IMR-90 (cell line): ENCODE measurements around the gene MAPK13. TPM values are rescaled to one million over a fixed set of nuclear protein-coding genes. Genes with fewer than 3 reads are reported as not detected.

ENCODE experiments used
- ATAC-seq: fragments of 200-7000 bp; cut with Tn5 transposase; 2 replicates; pipeline ENCODE4 v1.9.1; 2020; ENCODE audit warnings: low read depth, mild to moderate bottlenecking, moderate library complexity
- BruUV-seq: library from RNA; stranded (reverse); fragments of 400-500 nt; replicated peaks from 2 replicates; lab custom pipeline; 2021; lab: Mats Ljungman, UMichigan
- CTCF ChIA-PET: fragments of 300-600 bp; formaldehyde crosslinking; extraction: SDS; loops from one replicate; lab custom pipeline; 2021; ENCODE audit warnings: antibody characterized with exemption; lab: Yijun Ruan, JAX
- POLR2A ChIA-PET: fragments of 300-600 bp; sonication (Branson Sonifier 250); formaldehyde crosslinking; loops from one replicate; lab custom pipeline; 2022; ENCODE audit warnings: antibody characterized with exemption; ENCODE audit not compliant: unreplicated experiment; lab: Charles Lee
- DNase-seq: peaks from one replicate; pipeline ENCODE4 v3.0.0; 2013
- H2AFZ ChIP-seq: replicated peaks from 2 replicates; pipeline ENCODE3; 2013; ENCODE audit warnings: low read length, mild to moderate bottlenecking; ENCODE audit not compliant: poor library complexity
- H2AK5ac ChIP-seq: 2 replicates; pipeline ENCODE4 v1.6.1; 2013; ENCODE audit warnings: low read depth, low read length, inconsistent platforms
- H2AK9ac ChIP-seq: replicated peaks from 2 replicates; pipeline ENCODE3; 2013; ENCODE audit warnings: mild to moderate bottlenecking, low read depth, low read length, moderate library complexity; ENCODE audit not compliant: poor library complexity
- H2BK120ac ChIP-seq: 2 replicates; pipeline ENCODE4 v1.6.1; 2013; ENCODE audit warnings: low read depth, low read length, inconsistent platforms
- H2BK15ac ChIP-seq: 3 replicates; pipeline ENCODE4 v1.6.1; 2013; ENCODE audit warnings: low read depth, low read length, inconsistent platforms
- H2BK20ac ChIP-seq: 2 replicates; pipeline ENCODE4 v1.6.1; 2013; ENCODE audit warnings: low read depth, mild to moderate bottlenecking, inconsistent platforms, low read length, moderate library complexity
- H2BK5ac ChIP-seq: 2 replicates; pipeline ENCODE4 v1.6.1; 2013; ENCODE audit warnings: mild to moderate bottlenecking, low read depth, low read length, inconsistent platforms; ENCODE audit not compliant: poor library complexity, severe bottlenecking
- H3K14ac ChIP-seq: replicated peaks from 2 replicates; pipeline ENCODE4 v1.6.1; 2013; ENCODE audit warnings: low read depth, low read length, inconsistent platforms
- H3K18ac ChIP-seq: 2 replicates; pipeline ENCODE4 v1.6.1; 2013; ENCODE audit warnings: low read depth, low read length, control low read depth
- H3K23ac ChIP-seq: 2 replicates; pipeline ENCODE4 v1.6.1; 2013; ENCODE audit warnings: low read depth, low read length, inconsistent platforms
- H3K27ac ChIP-seq: 2 replicates; pipeline ENCODE4 v1.5.1; 2013; ENCODE audit warnings: mild to moderate bottlenecking, control low read depth, low read length; ENCODE audit not compliant: insufficient read depth
- H3K27me3 ChIP-seq: 2 replicates; pipeline ENCODE4 v1.6.1; 2013; ENCODE audit warnings: low read length; ENCODE audit not compliant: control insufficient read depth, insufficient read depth
- H3K36me3 ChIP-seq: 2 replicates; pipeline ENCODE4 v1.6.1; 2013; ENCODE audit warnings: low read length, mixed read lengths; ENCODE audit not compliant: control insufficient read depth, insufficient read depth
- H3K4ac ChIP-seq: 2 replicates; pipeline ENCODE4 v1.6.1; 2013; ENCODE audit warnings: low read depth, low read length, inconsistent platforms
- H3K4me1 ChIP-seq: 2 replicates; pipeline ENCODE4 v1.6.1; 2013; ENCODE audit warnings: low read length, mixed read lengths; ENCODE audit not compliant: control insufficient read depth, insufficient read depth
- H3K4me2 ChIP-seq: 2 replicates; pipeline ENCODE4 v1.6.1; 2013; ENCODE audit warnings: low read depth, mild to moderate bottlenecking, control low read depth, low read length, moderate library complexity
- H3K4me3 ChIP-seq: 2 replicates; pipeline ENCODE4 v1.5.1; 2013; ENCODE audit warnings: low read depth, mild to moderate bottlenecking, control low read depth, low read length, moderate library complexity; ENCODE audit not compliant: insufficient read depth
- H3K56ac ChIP-seq: 2 replicates; pipeline ENCODE4 v1.6.1; 2013; ENCODE audit warnings: low read length, inconsistent platforms; ENCODE audit not compliant: insufficient read depth; ENCODE audit errors: extremely low read depth
- H3K79me1 ChIP-seq, 2 experiments: 2 replicates each; pipeline ENCODE4 v1.6.1; 2013; ENCODE audit warnings: low read length in 2 of 2, inconsistent platforms in 1 of 2, low read depth in 1 of 2
- H3K9ac ChIP-seq: 2 replicates; pipeline ENCODE4 v1.6.1; 2013; ENCODE audit warnings: low read depth, low read length, control low read depth
- H3K9me1 ChIP-seq: 2 replicates; pipeline ENCODE4 v1.6.1; 2013; ENCODE audit warnings: low read length, inconsistent platforms; ENCODE audit not compliant: insufficient read depth
- H3K9me3 ChIP-seq: 2 replicates; pipeline ENCODE4 v1.6.1; 2013; ENCODE audit warnings: low read length; ENCODE audit not compliant: control insufficient read depth, insufficient read depth
- H4K20me1 ChIP-seq: 2 replicates; pipeline ENCODE4 v1.6.1; 2013; ENCODE audit warnings: low read length, inconsistent platforms; ENCODE audit not compliant: insufficient read depth
- H4K5ac ChIP-seq: 2 replicates; pipeline ENCODE4 v1.6.1; 2013; ENCODE audit warnings: mild to moderate bottlenecking, low read depth, low read length, control low read depth
- H4K8ac ChIP-seq, 2 experiments: 2 replicates each; pipeline ENCODE4 v1.6.1; 2013; ENCODE audit warnings: low read depth in 2 of 2, low read length in 2 of 2, control low read depth in 1 of 2, inconsistent platforms in 1 of 2
- H4K91ac ChIP-seq: 2 replicates; pipeline ENCODE4 v1.6.1; 2013; ENCODE audit warnings: low read depth, low read length, inconsistent platforms; ENCODE audit not compliant: insufficient read depth
- MXI1 ChIP-seq: IDR thresholded peaks from 2 replicates; pipeline ENCODE4 v1.6.1; 2012; ENCODE audit warnings: low read depth, mild to moderate bottlenecking, low read length, moderate library complexity, borderline replicate concordance
- WGBS, 2 experiments: methylation state at CpG; one replicate each; pipeline versions ENCODE4 v1.1.5 to v1.1.7; 2013; ENCODE audit warnings: missing lambda C conversion rate in 2 of 2; ENCODE audit not compliant: insufficient read length in 1 of 2; ENCODE audit errors: extremely low coverage in 2 of 2; 5-methylcytosine and 5-hydroxymethylcytosine counted together
- dilution Hi-C: fragments of 300-500 bp; cut with HindIII; formaldehyde crosslinking; loops from one replicate; pipeline ENCODE4 v1.14.3; 2018; ENCODE audit warnings: low sequenced_read_pairs; ENCODE audit not compliant: unreplicated experiment
- in situ Hi-C: fragments of 300-500 bp; cut with MboI; formaldehyde crosslinking; loops from 3 replicates; pipeline ENCODE4 v1.14.3; 2019; ENCODE audit warnings: low sequenced_read_pairs, inconsistent platforms, mixed read lengths
- intact Hi-C: fragments of 100-400 bp; cut with micrococcal nuclease; formaldehyde crosslinking; loops from 2 replicates; pipeline ENCODE4 v1.10.0; 2022
- polyA plus RNA-seq, 3 experiments: library from polyadenylated mRNA; depleted of rRNA; stranded (reverse); fragments of >200 nt; gene quantifications; 2 replicates each; pipeline ENCODE4 v1.2.3, GENCODE V29; 2012; ENCODE audit warnings: low replicate concordance in 1 of 3
- total RNA-seq: library from RNA; depleted of rRNA; stranded (reverse); fragments of >200 nt; gene quantifications from 2 replicates; pipeline ENCODE4 v1.2.3, GENCODE V29; 2012

The MAPK13 gene
- total and polyA plus RNA-seq, 2 of the 4 experiments (the other 2 are of a cell fraction), result 2.0 to 2.9 TPM

DNA sequence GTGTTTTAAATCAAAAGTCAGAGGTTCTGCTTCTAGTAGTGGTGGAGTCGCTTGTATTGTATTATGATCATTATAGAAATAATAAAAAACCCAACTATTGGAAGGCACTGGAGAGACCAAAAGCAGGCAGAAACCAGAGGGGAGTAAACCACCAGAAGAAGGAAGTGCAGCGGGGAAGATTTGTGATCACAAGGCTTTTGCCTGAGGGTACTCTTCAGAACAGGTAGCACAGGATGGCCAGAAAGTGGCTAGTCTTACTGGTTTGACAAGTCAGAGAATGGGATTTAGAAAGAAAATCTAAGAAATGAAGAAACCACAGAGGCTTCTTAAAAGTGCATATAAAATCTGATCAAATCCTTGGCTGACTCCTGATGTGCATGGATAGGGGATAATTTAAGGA is 24.0 kb downstream of the MAPK13 start:
- Histone ChIP-seq H4K5ac (no peak overlapping the region), H4K8ac (no peak overlapping the region), H4K91ac (no peak overlapping the region), H3K18ac (no peak overlapping the region), H2AK5ac (no peak overlapping the region), H3K36me3 (no peaks in the 10 kb centered on the region), H2AFZ (no peak overlapping the region), H2BK120ac (no peak overlapping the region), H3K9ac (no peak overlapping the region), H3K79me1 (no peaks in the 10 kb centered on the region), H3K27me3 (no peaks in the 10 kb centered on the region; the same call in 1 of the 2 replicates), H3K56ac (no peak overlapping the region), H3K27ac (no peak overlapping the region), H3K9me1 (no peaks in the 10 kb centered on the region), H3K9me3 (peaks cover 7% of the 10 kb centered on the region; the same call in 1 of the 2 replicates), H3K4me2 (no peak overlapping the region), H3K14ac (no peak overlapping the region), H2BK15ac (no peak overlapping the region), H3K23ac (no peak overlapping the region), H3K4me1 (no peaks in the 10 kb centered on the region), H2AK9ac (no peak overlapping the region), H2BK20ac (no peak overlapping the region), H3K4me3 (no peak overlapping the region), H4K20me1 (no peaks in the 10 kb centered on the region), H2BK5ac (no peak overlapping the region), H3K4ac (no peak overlapping the region)
- intact Hi-C loops (no loop called here), in situ Hi-C loops (no loop called here), dilution Hi-C loops (no loop called here)
- WGBS, 2 experiments, result no CpG with 5 or more reads among the region's 2 CpGs
- BruUV-seq, result no TSS peak
- ChIA-PET CTCF (no interaction called here), POLR2A (no interaction called here)
- no peak for DNase-seq
- TF ChIP-seq MXI1, result no peak
- no peak for ATAC-seq
